Sigmoid colon (tissue), 7 donors: ENCODE data around the gene PJVK. TPM values are rescaled to one million over a fixed set of nuclear protein-coding genes. Genes with fewer than 3 reads are reported as not detected.
"Not testable (repeated sequence)": the region's sequence is repeated elsewhere in the genome, so short reads cannot be mapped to it uniquely, and the experiment has no call there.

Source experiments
- DNase-seq: peaks from one replicate; pipeline ENCODE4 v3.0.0-alpha.2; 2019
- H3K27ac ChIP-seq, 4 donors: fragments of 200-600 bp; sonication (generic); one replicate each; pipeline ENCODE4 v1.5.1; 2016 to 2019; ENCODE audit warnings: mild to moderate bottlenecking in 1 of 4
- H3K27me3 ChIP-seq, 3 donors: fragments of 200-600 bp; sonication (generic); one replicate each; pipeline ENCODE4 v1.5.1; 2019; ENCODE audit warnings: mild to moderate bottlenecking in 1 of 3
- H3K36me3 ChIP-seq, 4 donors: fragments of 200-600 bp; sonication (generic); one replicate each; pipeline ENCODE4 v1.5.1; 2016 to 2019
- H3K4me1 ChIP-seq, 4 donors: fragments of 200-600 bp; sonication (generic); one replicate each; pipeline ENCODE4 v1.5.1; 2017 to 2019
- H3K4me3 ChIP-seq, 4 donors: fragments of 200-600 bp; sonication (generic); one replicate each; pipeline ENCODE4 v1.5.1; 2017 to 2019; ENCODE audit warnings: mild to moderate bottlenecking in 2 of 4, moderate library complexity in 1 of 4
- H3K9me3 ChIP-seq, 4 donors: fragments of 200-600 bp in 3 of 4; sonication (generic) in 3 of 4; one replicate each; pipeline versions ENCODE4 v1.5.1 to v1.6.1; 2013 to 2019
- EP300 ChIP-seq, 4 donors: sonication (generic); formaldehyde crosslinking; IDR thresholded peaks; one replicate each; pipeline ENCODE4 v1.6.1; 2017; ENCODE audit warnings: antibody characterized with exemption in 4 of 4
- POLR2A ChIP-seq, 2 donors: fragments of 450-650 bp; IDR thresholded peaks; one replicate each; pipeline ENCODE4 v1.6.1; 2016; ENCODE audit warnings: antibody characterized with exemption in 2 of 2, mild to moderate bottlenecking in 2 of 2, moderate library complexity in 2 of 2
- POLR2AphosphoS5 ChIP-seq, 4 donors: sonication (generic); formaldehyde crosslinking; IDR thresholded peaks; one replicate each; pipeline ENCODE4 v1.6.1; 2017; ENCODE audit warnings: antibody characterized with exemption in 4 of 4
- WGBS, 2 donors: extraction: QIAGEN DNeasy Blood & Tissue Kit; methylation state at CpG; one replicate each; pipeline ENCODE4 v1.1.7; 2013; 5-methylcytosine and 5-hydroxymethylcytosine counted together
- intact Hi-C: fragments of 100-400 bp; cut with DNase I; formaldehyde crosslinking; loops from one replicate; pipeline ENCODE4 v1.15.1; 2023
- polyA plus RNA-seq, 3 donors: library from polyadenylated mRNA; stranded (reverse); fragments of 200-250 nt; gene quantifications; one replicate each; pipeline ENCODE4 v1.2.3, GENCODE V29; 2013
- total RNA-seq, 4 donors: library from RNA; depleted of rRNA; stranded (reverse); fragments of >200 nt; gene quantifications; one replicate each; pipeline ENCODE4 v1.1.0, GENCODE V29; 2016
- TF ChIP-seq, protein P1 (sequence below), 4 experiments: fragments of 450-650 bp in 3 of 4; fragments of 200-600 bp in 1 of 4; IDR thresholded peaks; one replicate each; pipeline ENCODE4 v1.5.1; 2016 to 2019; ENCODE audit warnings: antibody characterized with exemption in 4 of 4, mild to moderate bottlenecking in 3 of 4, moderate library complexity in 2 of 4
- donor health status: healthy with polysubstance abuse.
- donor health status: Bipolar disorder and iron deficiency.
- donor health status: healthy.

The PJVK gene
- total and polyA plus RNA-seq, 7 donors = 0.85 to 8.3 (median 3.0) TPM; not detected in 2

DNA sequence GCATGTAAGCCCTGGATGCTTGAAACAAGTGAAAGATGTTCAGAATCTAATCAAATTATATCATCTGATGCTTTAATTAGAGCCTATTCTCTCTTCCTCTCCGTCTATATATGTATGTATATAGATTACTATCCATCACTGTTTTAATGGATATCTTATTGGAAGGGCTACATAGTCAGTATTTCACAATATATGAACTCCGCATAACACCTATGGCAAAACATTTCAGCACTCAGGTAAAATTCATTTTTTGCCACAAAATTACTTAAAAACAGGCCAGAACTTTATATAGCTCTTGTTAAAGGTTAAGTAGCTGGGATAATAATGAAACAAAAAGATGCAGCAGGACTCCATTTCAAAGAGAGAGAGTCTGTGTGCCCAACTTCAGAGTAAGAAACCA is 1.2 kb downstream of the PJVK start:
- H3K27ac ChIP-seq = peak overlapping the region; percentile 97 to 98 (median 98)
- H3K9me3 ChIP-seq = no peaks in the 10 kb centered on the region
- no peak for DNase-seq
- TF ChIP-seq, protein P1, sequence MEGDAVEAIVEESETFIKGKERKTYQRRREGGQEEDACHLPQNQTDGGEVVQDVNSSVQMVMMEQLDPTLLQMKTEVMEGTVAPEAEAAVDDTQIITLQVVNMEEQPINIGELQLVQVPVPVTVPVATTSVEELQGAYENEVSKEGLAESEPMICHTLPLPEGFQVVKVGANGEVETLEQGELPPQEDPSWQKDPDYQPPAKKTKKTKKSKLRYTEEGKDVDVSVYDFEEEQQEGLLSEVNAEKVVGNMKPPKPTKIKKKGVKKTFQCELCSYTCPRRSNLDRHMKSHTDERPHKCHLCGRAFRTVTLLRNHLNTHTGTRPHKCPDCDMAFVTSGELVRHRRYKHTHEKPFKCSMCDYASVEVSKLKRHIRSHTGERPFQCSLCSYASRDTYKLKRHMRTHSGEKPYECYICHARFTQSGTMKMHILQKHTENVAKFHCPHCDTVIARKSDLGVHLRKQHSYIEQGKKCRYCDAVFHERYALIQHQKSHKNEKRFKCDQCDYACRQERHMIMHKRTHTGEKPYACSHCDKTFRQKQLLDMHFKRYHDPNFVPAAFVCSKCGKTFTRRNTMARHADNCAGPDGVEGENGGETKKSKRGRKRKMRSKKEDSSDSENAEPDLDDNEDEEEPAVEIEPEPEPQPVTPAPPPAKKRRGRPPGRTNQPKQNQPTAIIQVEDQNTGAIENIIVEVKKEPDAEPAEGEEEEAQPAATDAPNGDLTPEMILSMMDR (IDR thresholded peaks at IDR 0.05) = no peak
- TF ChIP-seq POLR2AphosphoS5 (IDR thresholded peaks at IDR 0.05) = no peak
- 95 to 97% methylated on average over 2 of the region's 2 CpGs for WGBS, 2 donors
- peak overlapping the region in 2 of 4 donors; percentile 88 to 93 for H3K4me3 ChIP-seq
- peaks cover 0 to 16% (median 2%) of the 10 kb centered on the region in 4 donors for H3K36me3 ChIP-seq
- intact Hi-C loops = no loop called here
- peaks cover 0 to 39% (median 33%) of the 10 kb centered on the region in 4 donors for H3K4me1 ChIP-seq
- no peaks in the 10 kb centered on the region for H3K27me3 ChIP-seq

DNA sequence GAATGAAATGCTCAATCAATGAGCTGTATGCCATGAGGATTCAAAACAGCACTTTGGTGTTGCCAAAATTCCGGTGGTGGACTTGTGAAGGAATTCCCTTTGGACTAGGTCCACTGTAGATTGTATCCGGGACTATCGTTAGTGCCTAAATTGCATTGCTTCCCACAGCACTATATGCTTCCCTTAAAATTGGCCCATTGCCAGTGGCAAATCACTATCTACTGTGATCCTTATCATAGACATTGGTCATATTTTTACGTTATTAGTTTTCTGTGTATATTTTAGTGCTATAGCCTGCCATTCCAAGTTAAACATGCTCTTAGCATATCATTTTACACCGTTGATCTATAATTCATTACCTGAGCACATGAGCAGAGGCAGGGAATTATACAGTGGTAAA is 1.7 kb downstream of the PJVK start:
- intact Hi-C loops = no loop called here
- peak overlapping the region in 2 of 4 donors; percentile 97 to 98 for H3K27ac ChIP-seq
- no peak for TF ChIP-seq EP300 (IDR thresholded peaks at IDR 0.05)
- TF ChIP-seq POLR2A (IDR thresholded peaks at IDR 0.05) = no peak
- TF ChIP-seq, protein P1 (IDR thresholded peaks at IDR 0.05) = no peak
- TF ChIP-seq POLR2AphosphoS5 (IDR thresholded peaks at IDR 0.05) = no peak
- H3K36me3 ChIP-seq = peaks cover 0 to 11% (median 2%) of the 10 kb centered on the region in 4 donors
- WGBS, 2 donors = 20 to 68% methylated on average over 5 of the region's 5 CpGs
- H3K27me3 ChIP-seq = no peaks in the 10 kb centered on the region
- no peak overlapping the region for H3K4me3 ChIP-seq
- peaks cover 0 to 39% (median 30%) of the 10 kb centered on the region in 4 donors for H3K4me1 ChIP-seq
- no peaks in the 10 kb centered on the region for H3K9me3 ChIP-seq
- DNase-seq = no peak

DNA sequence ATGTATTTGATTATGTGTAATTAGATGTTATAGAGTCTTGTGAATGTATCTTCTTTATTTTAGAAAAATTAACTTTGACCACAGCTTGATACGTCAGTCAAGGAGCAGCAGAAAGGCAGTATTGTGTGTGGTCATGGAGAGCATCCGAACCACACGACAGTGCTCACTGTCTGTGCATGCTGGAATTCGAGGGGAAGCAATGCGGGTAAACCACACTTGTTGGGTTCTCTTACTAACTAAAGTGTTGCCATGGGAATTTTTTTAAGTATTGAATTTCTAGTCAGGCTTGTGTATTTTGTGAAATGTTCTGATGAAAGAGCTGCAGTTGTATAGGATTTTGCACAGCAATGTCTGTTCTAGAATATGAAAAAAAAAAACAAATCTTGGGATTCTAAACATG is 4.8 kb downstream of the PJVK start:
- Histone ChIP-seq H3K36me3 (no peaks in the 10 kb centered on the region), H3K9me3 (no peaks in the 10 kb centered on the region), H3K27ac (no peak overlapping the region), H3K27me3 (no peaks in the 10 kb centered on the region), H3K4me1 (peaks cover 0 to 14% (median 7%) of the 10 kb centered on the region in 4 donors), H3K4me3 (no peak overlapping the region)
- intact Hi-C loops = no loop called here
- no peak for DNase-seq
- TF ChIP-seq POLR2A (IDR thresholded peaks at IDR 0.05) (no peak), EP300 (IDR thresholded peaks at IDR 0.05) (no peak)
- WGBS, 2 donors = 93% methylated on average over 5 of the region's 5 CpGs

DNA sequence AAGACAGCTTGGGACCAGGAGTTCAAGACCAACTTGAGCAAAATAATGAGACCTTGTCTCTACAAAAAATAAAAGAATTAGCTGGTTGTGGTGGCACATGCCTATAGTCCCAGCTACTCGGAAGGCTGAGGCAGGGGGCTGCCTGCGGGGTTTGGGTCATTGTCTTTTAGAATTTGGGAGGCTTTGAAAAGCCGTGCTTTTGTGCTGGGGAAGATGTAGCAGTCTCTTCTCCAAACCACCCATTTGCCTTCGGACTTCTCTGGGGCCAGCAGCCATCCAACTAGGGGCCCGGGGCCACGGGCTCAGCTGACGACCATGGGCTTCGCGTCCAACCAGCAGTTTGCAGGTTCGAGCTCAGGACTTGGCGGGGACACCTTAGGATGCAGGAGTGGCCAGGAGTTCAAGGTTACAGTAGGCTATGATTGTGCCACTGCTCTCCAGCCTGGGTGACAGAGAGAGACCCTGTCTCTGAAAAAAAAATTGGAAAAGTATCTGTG is 6.3 kb downstream of the PJVK start:
- Histone ChIP-seq H3K4me1 (peaks cover 0 to 3% (median 0%) of the 10 kb centered on the region in 4 donors), H3K4me3 (no peak overlapping the region), H3K27me3 (no peaks in the 10 kb centered on the region), H3K36me3 (no peaks in the 10 kb centered on the region), H3K27ac (no peak overlapping the region), H3K9me3 (no peaks in the 10 kb centered on the region)
- DNase-seq = no peak
- TF ChIP-seq POLR2AphosphoS5 (IDR thresholded peaks at IDR 0.05) (no peak), POLR2A (IDR thresholded peaks at IDR 0.05) (no peak), EP300 (IDR thresholded peaks at IDR 0.05) (no peak)
- TF ChIP-seq, protein P1 (IDR thresholded peaks at IDR 0.05) = no peak
- WGBS, 2 donors = 92 to 94% methylated on average over 11 of the region's 11 CpGs
- intact Hi-C loops = no loop called here

DNA sequence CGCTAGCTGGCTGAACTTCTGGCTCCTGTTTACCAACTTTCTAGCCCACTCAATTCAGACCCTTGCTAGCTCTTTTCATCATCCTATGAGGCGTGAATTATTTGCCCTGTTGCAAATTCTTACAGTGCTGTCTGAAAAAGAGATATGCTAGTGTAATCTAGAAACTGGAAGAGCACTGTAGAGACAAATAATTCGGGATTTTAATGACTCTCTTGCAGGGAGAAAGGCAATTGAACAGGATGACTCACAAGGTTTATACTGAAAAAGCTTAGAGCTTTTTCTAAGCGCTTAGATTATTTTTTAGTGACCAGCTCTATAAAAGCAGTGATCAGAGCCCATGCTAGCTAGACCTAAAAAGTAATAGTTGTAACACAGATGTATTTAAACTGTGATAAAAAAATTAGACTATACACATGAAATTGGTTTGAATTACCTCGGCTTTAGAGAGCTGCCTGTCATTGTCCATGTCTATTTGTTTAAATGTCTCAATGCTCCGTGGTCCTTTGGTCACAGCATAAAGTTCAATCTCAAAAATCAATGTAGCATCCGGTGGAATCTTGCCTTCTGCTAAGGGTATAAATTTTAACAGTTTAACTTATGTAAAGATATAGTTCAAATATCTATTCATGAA is 18.2 kb downstream of the PJVK start:
- Histone ChIP-seq H3K4me1 (peaks cover 0 to 6% (median 3%) of the 10 kb centered on the region in 4 donors), H3K36me3 (peaks cover 0 to 33% (median 0%) of the 10 kb centered on the region in 4 donors), H3K27ac (no peak overlapping the region), H3K4me3 (no peak overlapping the region), H3K9me3 (no peaks in the 10 kb centered on the region), H3K27me3 (no peaks in the 10 kb centered on the region)
- intact Hi-C loops = no loop called here
- 82 to 91% methylated on average over 7 of the region's 7 CpGs for WGBS, 2 donors
- no peak for DNase-seq
- TF ChIP-seq EP300 (IDR thresholded peaks at IDR 0.05) (no peak), POLR2A (IDR thresholded peaks at IDR 0.05) (no peak), POLR2AphosphoS5 (IDR thresholded peaks at IDR 0.05) (no peak)
- TF ChIP-seq, protein P1 (IDR thresholded peaks at IDR 0.05) = no peak

DNA sequence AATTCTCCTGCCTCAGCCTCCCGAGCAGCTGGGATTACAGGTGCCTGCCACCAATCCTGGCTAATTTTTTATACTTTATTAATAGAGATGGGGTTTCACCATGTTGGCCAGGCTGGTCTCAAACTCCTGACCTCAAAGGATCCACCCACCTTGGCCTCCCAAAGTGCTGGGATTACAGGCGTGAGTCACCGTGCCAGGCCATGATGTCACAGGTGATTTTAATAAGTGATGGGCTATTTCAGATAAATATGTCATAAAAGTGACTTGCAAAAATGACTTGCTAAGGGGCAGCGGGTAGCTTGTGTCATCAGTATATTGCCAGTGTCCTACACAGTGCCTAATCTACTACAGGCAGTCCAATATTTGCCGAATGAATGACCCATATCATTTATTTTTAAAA is 20.1 kb downstream of the PJVK start:
- WGBS, 2 donors = 93 to 97% methylated on average over 5 of the region's 5 CpGs
- H3K9me3 ChIP-seq, DNase-seq, intact Hi-C loops, H3K27me3 ChIP-seq, H3K27ac ChIP-seq, H3K4me1 ChIP-seq, H3K4me3 ChIP-seq: not testable (repeated sequence)
- peaks cover 0 to 17% (median 0%) of the 10 kb centered on the region in 4 donors for H3K36me3 ChIP-seq
